HS-5 (cell line): ENCODE data around the gene TNFRSF14.

Source experiments
- DNase-seq: peaks from one replicate; pipeline ENCODE4 v3.0.0-alpha.2; 2012; ENCODE audit warnings: low read depth

The TNFRSF14 gene

GRCh38 chr1:2602311-2602835 is 46.2 kb downstream of the TNFRSF14 start:
- no peak for DNase-seq

- no peak for DNase-seq
Measured at GRCh38 chr1:2602866-2603520, 46.8 kb downstream of the TNFRSF14 start.

GRCh38 chr1:2603521-2604155 is 47.5 kb downstream of the TNFRSF14 start:
- DNase-seq = no peak

- DNase-seq = no peak
Measured at GRCh38 chr1:2604156-2604843, 48.1 kb downstream of the TNFRSF14 start.

- no peak for DNase-seq
Measured at GRCh38 chr1:2604844-2605508, 48.8 kb downstream of the TNFRSF14 start.

- DNase-seq = no peak
Measured at GRCh38 chr1:2605509-2606395, 49.6 kb downstream of the TNFRSF14 start.

- no peak for DNase-seq
Measured at GRCh38 chr1:2606396-2606880, 50.3 kb downstream of the TNFRSF14 start.

GRCh38 chr1:2606881-2607621 is 50.9 kb downstream of the TNFRSF14 start:
- no peak for DNase-seq

GRCh38 chr1:2607641-2608091 is 51.5 kb downstream of the TNFRSF14 start:
- DNase-seq = no peak

GRCh38 chr1:2609319-2610035 is 53.3 kb downstream of the TNFRSF14 start:
- no peak for DNase-seq

- no peak for DNase-seq
Measured at GRCh38 chr1:2610036-2610959, 54.1 kb downstream of the TNFRSF14 start.

GRCh38 chr1:2611031-2611501 is 54.9 kb downstream of the TNFRSF14 start:
- DNase-seq = no peak

- no peak for DNase-seq
Measured at GRCh38 chr1:2611621-2612437, 55.7 kb downstream of the TNFRSF14 start.

GRCh38 chr1:2612591-2613365 is 56.6 kb downstream of the TNFRSF14 start:
- no peak for DNase-seq
